Measurements from ENCODE around the gene EYS. TPM values are rescaled to one million over a fixed set of nuclear protein-coding genes. Genes with fewer than 3 reads are reported as not detected.
A peak's percentile ranks its signal among the peaks of the same experiment; 100 is the strongest.

Gene EYS
- total RNA-seq, 6 experiments from 2014 or later: 0.18 TPM; not detected in 5

- no peak for DNase-seq
- H3K27ac Mint-ChIP-seq: no peak overlapping the region
- no peaks in the 10 kb centered on the region for H3K27me3 Mint-ChIP-seq (ENCODE audit: insufficient read depth)
- peaks cover 5% of the 10 kb centered on the region; the same call in 1 of the 2 replicates for H3K9me3 Mint-ChIP-seq
- no peaks in the 10 kb centered on the region for H3K36me3 Mint-ChIP-seq (ENCODE audit: low read depth)
- no peak for TF ChIP-seq CTCF (IDR thresholded peaks at IDR 0.05)
- no peaks in the 10 kb centered on the region for H3K4me1 Mint-ChIP-seq (ENCODE audit: low read depth)
- H3K4me3 Mint-ChIP-seq: no peak overlapping the region
Observed at GRCh38 chr6:64257586-64257985, 1449.4 kb downstream of the EYS start.

- H3K4me1 Mint-ChIP-seq (ENCODE audit: low read depth): no peaks in the 10 kb centered on the region
- no peak overlapping the region for H3K27ac Mint-ChIP-seq
- no peak overlapping the region for H3K4me3 Mint-ChIP-seq
- no peak for DNase-seq
- H3K9me3 Mint-ChIP-seq: peaks cover 10% of the 10 kb centered on the region; the same call in 1 of the 2 replicates
- no peaks in the 10 kb centered on the region for H3K36me3 Mint-ChIP-seq (ENCODE audit: low read depth)
- no peaks in the 10 kb centered on the region for H3K27me3 Mint-ChIP-seq (ENCODE audit: insufficient read depth)
- TF ChIP-seq CTCF (IDR thresholded peaks at IDR 0.05): no peak
Observed at GRCh38 chr6:64256483-64256882, 1450.5 kb downstream of the EYS start.

GRCh38 chr6:64255000-64255399 is 1452.0 kb downstream of the EYS start:
- H3K27me3 Mint-ChIP-seq (ENCODE audit: insufficient read depth): no peaks in the 10 kb centered on the region
- no peak overlapping the region for H3K4me3 Mint-ChIP-seq

GRCh38 chr6:64254558-64254957 is 1452.5 kb downstream of the EYS start:
- DNase-seq: no peak
- no peak for TF ChIP-seq CTCF (IDR thresholded peaks at IDR 0.05)
- no peaks in the 10 kb centered on the region for H3K4me1 Mint-ChIP-seq (ENCODE audit: low read depth)

More at GRCh38 chr6:64255000-64255399, 1452.0 kb downstream of the EYS start:
- no peak for DNase-seq
- Mint-ChIP-seq H3K4me1 (ENCODE audit: low read depth) (no peaks in the 10 kb centered on the region), H3K9me3 (peaks cover 10% of the 10 kb centered on the region; the same call in 1 of the 2 replicates), H3K36me3 (ENCODE audit: low read depth) (no peaks in the 10 kb centered on the region), H3K27ac (no peak overlapping the region)
- TF ChIP-seq CTCF (IDR thresholded peaks at IDR 0.05): no peak

GRCh38 chr6:64252256-64252655 is 1454.8 kb downstream of the EYS start:
- Mint-ChIP-seq H3K27ac (no peak overlapping the region), H3K36me3 (ENCODE audit: low read depth) (no peaks in the 10 kb centered on the region), H3K4me3 (no peak overlapping the region), H3K27me3 (ENCODE audit: insufficient read depth) (no peaks in the 10 kb centered on the region), H3K9me3 (peaks cover 25% of the 10 kb centered on the region), H3K4me1 (ENCODE audit: low read depth) (no peaks in the 10 kb centered on the region)
- TF ChIP-seq CTCF (IDR thresholded peaks at IDR 0.05): no peak
- no peak for DNase-seq

More at GRCh38 chr6:64254558-64254957, 1452.5 kb downstream of the EYS start:
- H3K27me3 Mint-ChIP-seq (ENCODE audit: insufficient read depth): no peaks in the 10 kb centered on the region
- H3K9me3 Mint-ChIP-seq: peaks cover 12% of the 10 kb centered on the region
- no peak overlapping the region for H3K4me3 Mint-ChIP-seq
- H3K27ac Mint-ChIP-seq: no peak overlapping the region
- H3K36me3 Mint-ChIP-seq (ENCODE audit: low read depth): no peaks in the 10 kb centered on the region

GRCh38 chr6:64250126-64250525 is 1456.9 kb downstream of the EYS start:
- H3K27me3 Mint-ChIP-seq (ENCODE audit: insufficient read depth): no peaks in the 10 kb centered on the region
- no peak for DNase-seq
- H3K9me3 Mint-ChIP-seq: peaks cover 36% of the 10 kb centered on the region
- no peaks in the 10 kb centered on the region for H3K36me3 Mint-ChIP-seq (ENCODE audit: low read depth)
- H3K4me3 Mint-ChIP-seq: no peak overlapping the region
- no peaks in the 10 kb centered on the region for H3K4me1 Mint-ChIP-seq (ENCODE audit: low read depth)
- peak; percentile 28; the same call in 1 of the 2 replicates for TF ChIP-seq CTCF (IDR thresholded peaks at IDR 0.05)
- H3K27ac Mint-ChIP-seq: no peak overlapping the region

All from HFFc6 (cell line).